Measurements from ENCODE around the gene TAF8.

The TAF8 gene

DNA sequence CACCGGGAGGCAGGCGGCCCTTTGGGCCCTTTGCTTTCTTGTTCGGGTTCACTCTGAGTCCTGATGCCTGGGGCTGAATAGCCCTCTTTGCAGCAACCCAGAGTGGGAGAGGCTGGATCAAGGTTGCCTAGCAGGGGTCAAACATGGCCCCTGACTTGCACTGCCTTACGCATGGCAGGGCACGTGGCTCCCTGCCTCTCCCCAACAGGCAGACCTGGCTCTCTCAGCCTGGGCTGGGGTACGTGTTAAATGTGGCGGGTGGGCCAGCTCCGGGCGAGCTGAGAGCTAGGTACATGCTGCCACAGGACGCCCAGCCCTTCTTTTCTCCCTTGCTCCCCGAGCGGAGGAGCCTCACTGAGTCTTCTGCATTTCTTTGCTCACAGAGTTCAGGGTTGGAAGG lies 84.8 kb downstream of the TAF8 start:
- peaks cover 58% of the 10 kb centered on the region for H3K36me3 ChIP-seq (ENCODE audit: low read depth)
- TF ChIP-seq, protein P1, sequence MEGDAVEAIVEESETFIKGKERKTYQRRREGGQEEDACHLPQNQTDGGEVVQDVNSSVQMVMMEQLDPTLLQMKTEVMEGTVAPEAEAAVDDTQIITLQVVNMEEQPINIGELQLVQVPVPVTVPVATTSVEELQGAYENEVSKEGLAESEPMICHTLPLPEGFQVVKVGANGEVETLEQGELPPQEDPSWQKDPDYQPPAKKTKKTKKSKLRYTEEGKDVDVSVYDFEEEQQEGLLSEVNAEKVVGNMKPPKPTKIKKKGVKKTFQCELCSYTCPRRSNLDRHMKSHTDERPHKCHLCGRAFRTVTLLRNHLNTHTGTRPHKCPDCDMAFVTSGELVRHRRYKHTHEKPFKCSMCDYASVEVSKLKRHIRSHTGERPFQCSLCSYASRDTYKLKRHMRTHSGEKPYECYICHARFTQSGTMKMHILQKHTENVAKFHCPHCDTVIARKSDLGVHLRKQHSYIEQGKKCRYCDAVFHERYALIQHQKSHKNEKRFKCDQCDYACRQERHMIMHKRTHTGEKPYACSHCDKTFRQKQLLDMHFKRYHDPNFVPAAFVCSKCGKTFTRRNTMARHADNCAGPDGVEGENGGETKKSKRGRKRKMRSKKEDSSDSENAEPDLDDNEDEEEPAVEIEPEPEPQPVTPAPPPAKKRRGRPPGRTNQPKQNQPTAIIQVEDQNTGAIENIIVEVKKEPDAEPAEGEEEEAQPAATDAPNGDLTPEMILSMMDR (IDR thresholded peaks at IDR 0.05; ENCODE audit: poor library complexity, severe bottlenecking), result no peak
- H3K27me3 ChIP-seq (ENCODE audit: insufficient read depth, poor library complexity, severe bottlenecking), result no peaks in the 10 kb centered on the region
- H3K27ac ChIP-seq (ENCODE audit: poor library complexity, severe bottlenecking), result no peak overlapping the region
- no peak for DNase-seq (ENCODE audit: low spot score)
- peaks cover 31% of the 10 kb centered on the region for H3K4me1 ChIP-seq (ENCODE audit: insufficient read depth, poor library complexity, severe bottlenecking)
- no peak overlapping the region for H3K4me3 ChIP-seq (ENCODE audit: severe bottlenecking)
- no peaks in the 10 kb centered on the region for H3K9me3 ChIP-seq (ENCODE audit: severe bottlenecking)
- no peak for ATAC-seq (ENCODE audit: low read depth)

DNA sequence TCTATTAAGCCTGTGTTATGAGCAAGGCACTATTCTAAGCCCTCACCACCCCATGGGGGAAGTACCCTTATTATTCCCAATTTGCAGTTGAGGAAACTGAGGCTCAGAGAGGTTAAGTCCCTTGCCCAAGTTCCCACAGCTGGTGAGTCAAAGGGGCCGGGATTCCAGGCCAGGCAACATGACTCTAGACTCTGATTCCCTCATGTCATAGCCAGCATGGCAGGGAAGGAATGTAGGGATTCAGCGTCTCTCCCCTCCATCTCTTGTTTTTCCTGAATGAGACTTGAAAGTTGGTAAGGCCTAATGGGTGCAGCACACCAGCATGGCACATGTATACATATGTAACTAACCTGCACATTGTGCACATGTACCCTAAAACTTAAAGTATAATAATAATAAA lies 85.4 kb downstream of the TAF8 start:
- peaks cover 37% of the 10 kb centered on the region for H3K4me1 ChIP-seq (ENCODE audit: insufficient read depth, poor library complexity, severe bottlenecking)
- no peak overlapping the region for H3K27ac ChIP-seq (ENCODE audit: poor library complexity, severe bottlenecking)
- DNase-seq (ENCODE audit: low spot score), result no peak
- no peaks in the 10 kb centered on the region for H3K27me3 ChIP-seq (ENCODE audit: insufficient read depth, poor library complexity, severe bottlenecking)
- TF ChIP-seq, protein P1 (IDR thresholded peaks at IDR 0.05; ENCODE audit: poor library complexity, severe bottlenecking), result no peak
- H3K36me3 ChIP-seq (ENCODE audit: low read depth), result peaks cover 55% of the 10 kb centered on the region
- ATAC-seq (ENCODE audit: low read depth), result no peak
- H3K9me3 ChIP-seq (ENCODE audit: severe bottlenecking), result no peaks in the 10 kb centered on the region
- H3K4me3 ChIP-seq (ENCODE audit: severe bottlenecking), result no peak overlapping the region

DNA sequence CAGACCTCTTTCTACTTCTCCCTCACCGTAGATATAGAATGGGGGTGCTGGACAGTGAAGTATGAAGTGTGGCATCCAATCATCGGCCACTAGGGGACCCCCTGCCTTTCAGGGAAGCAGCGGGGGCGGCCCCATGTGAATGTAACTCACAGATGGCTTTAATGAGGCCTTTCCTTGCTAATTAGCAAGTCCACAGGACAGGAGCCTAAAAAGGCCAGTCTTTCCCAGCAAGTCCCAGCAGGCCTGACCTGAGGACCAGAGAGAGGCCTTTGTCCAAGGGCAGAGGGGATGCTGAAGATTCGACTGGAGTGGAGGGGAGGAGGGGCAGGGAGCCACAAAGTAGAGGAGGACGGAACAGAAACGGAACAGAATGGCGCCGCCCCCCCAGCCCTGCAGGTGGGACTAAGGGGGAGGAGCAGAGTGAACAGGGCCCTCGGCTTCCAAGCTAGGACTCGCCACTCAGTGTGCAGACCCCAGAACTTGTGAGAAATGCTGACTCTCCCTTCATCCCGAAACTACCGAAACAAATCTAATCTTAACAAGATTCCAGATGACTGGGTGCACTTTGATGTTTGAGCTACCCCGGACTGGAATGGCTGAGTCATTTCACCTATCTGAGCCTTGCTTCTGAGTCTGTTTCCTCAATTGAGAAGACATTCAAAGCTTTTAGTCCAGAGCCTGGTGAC lies 86.3 kb downstream of the TAF8 start:
- Histone ChIP-seq H3K4me1 (ENCODE audit: insufficient read depth, poor library complexity, severe bottlenecking) (peaks cover 42% of the 10 kb centered on the region), H3K4me3 (ENCODE audit: severe bottlenecking) (no peak overlapping the region), H3K36me3 (ENCODE audit: low read depth) (peaks cover 45% of the 10 kb centered on the region), H3K9me3 (ENCODE audit: severe bottlenecking) (no peaks in the 10 kb centered on the region), H3K27me3 (ENCODE audit: insufficient read depth, poor library complexity, severe bottlenecking) (no peaks in the 10 kb centered on the region), H3K27ac (ENCODE audit: poor library complexity, severe bottlenecking) (peak overlapping the region; percentile 87)
- ATAC-seq (ENCODE audit: low read depth) (peak; percentile 65), DNase-seq (ENCODE audit: low spot score) (no peak)
- TF ChIP-seq, protein P1 (IDR thresholded peaks at IDR 0.05; ENCODE audit: poor library complexity, severe bottlenecking), result peak; percentile 25

All from RWPE2 (cell line).